Right lobe of liver (tissue), 6 donors: ENCODE results near the gene LAMC2. TPM values are rescaled to one million over a fixed set of nuclear protein-coding genes. Genes with fewer than 3 reads are reported as not detected.

ENCODE experiments used
- ATAC-seq, 4 donors: fragments of 200-7000 bp; cut with Tn5 transposase; one replicate each; pipeline ENCODE4 v1.9.1; 2020; ENCODE audit warnings: mild to moderate bottlenecking in 4 of 4, moderate library complexity in 4 of 4
- DNase-seq, 3 donors: peaks; one replicate each; pipeline ENCODE4 v3.0.0-alpha.2; 2020
- H3K27ac ChIP-seq, 3 donors: fragments of 200-600 bp; one replicate each; pipeline ENCODE4 v1.8.0; 2022
- H3K27me3 ChIP-seq, 2 donors: fragments of 200-600 bp; one replicate each; pipeline ENCODE4 v1.8.0; 2022
- H3K36me3 ChIP-seq, 4 donors: fragments of 200-600 bp; sonication (generic) in 1 of 4; one replicate each; pipeline versions ENCODE4 v1.5.1 to v1.8.0; 2017 to 2022; ENCODE audit warnings: control low read depth in 1 of 4
- H3K4me1 ChIP-seq, 4 donors: fragments of 200-600 bp; sonication (generic) in 1 of 4; one replicate each; pipeline versions ENCODE4 v1.5.1 to v1.8.0; 2017 to 2022; ENCODE audit warnings: control low read depth in 1 of 4
- H3K4me3 ChIP-seq, 3 donors: fragments of 200-600 bp; one replicate each; pipeline ENCODE4 v1.8.0; 2022
- H3K9me3 ChIP-seq, 4 donors: fragments of 200-600 bp; sonication (generic) in 1 of 4; one replicate each; pipeline versions ENCODE4 v1.5.1 to v1.8.0; 2017 to 2022; ENCODE audit warnings: control low read depth in 1 of 4
- CTCF ChIP-seq, 4 donors: fragments of 200-600 bp in 3 of 4; fragments of 450-650 bp in 1 of 4; IDR thresholded peaks; one replicate each; pipeline versions ENCODE4 v1.5.1 to v1.8.0; 2016 to 2022; ENCODE audit warnings: antibody characterized with exemption in 4 of 4, mild to moderate bottlenecking in 2 of 4
- POLR2A ChIP-seq: fragments of 450-650 bp; IDR thresholded peaks from one replicate; pipeline ENCODE4 v1.6.1; 2017; ENCODE audit warnings: antibody characterized with exemption, mild to moderate bottlenecking
- WGBS: methylation state at CpG from one replicate; pipeline ENCODE4 v1.1.6; 2018; ENCODE audit warnings: low coverage, low lambda C conversion rate; ENCODE audit not compliant: insufficient coverage; ENCODE audit errors: missing lambda C conversion rate; 5-methylcytosine and 5-hydroxymethylcytosine counted together
- intact Hi-C, 2 donors: fragments of 100-400 bp; cut with DNase I; formaldehyde crosslinking; loops; one replicate each; pipeline versions ENCODE4 v1.11.2 to v1.14.1; 2022
- total RNA-seq, 6 experiments: library from RNA; depleted of rRNA in 2 of 6; stranded (reverse); fragments of >200 nt in 2 of 6; fragmentation: NEBNext Ultra II Directional in 3 of 6; extraction: Animal tissue kit (Norgen Biotek cat#: 25700) in 3 of 6; gene quantifications; one replicate each; pipeline versions ENCODE4 v1.1.0 to v1.2.4, GENCODE V29; 2016 to 2023
- donor health status: DM: no; HTN: yes; CAD: no.
- donor health status: DM: no; HTN: no; CAD: no.
- donor health status: DM: no; HTN: no; CAD: no.
- donor health status: DM: no; HTN: yes; CAD: no.
- donor health status: DM: no; HTN: yes; CAD: no.

Gene LAMC2
- total RNA-seq, 6 experiments from 2014 or later: 0.17 to 1.5 (median 0.49) TPM

GRCh38 chr1:183285746-183286145, 99.7 kb downstream of the LAMC2 start:
- Histone ChIP-seq H3K4me3 (no peak overlapping the region), H3K27me3 (no peaks in the 10 kb centered on the region), H3K4me1 (no peaks in the 10 kb centered on the region), H3K36me3 (no peaks in the 10 kb centered on the region), H3K27ac (no peak overlapping the region), H3K9me3 (no peaks in the 10 kb centered on the region)
- ATAC-seq: no peak
- no peak for DNase-seq
- intact Hi-C loops: no loop called here
- WGBS: 60% methylated on average over 4 of the region's 4 CpGs
- no peak for TF ChIP-seq POLR2A
- no peak for TF ChIP-seq CTCF (IDR thresholded peaks at IDR 0.05)

GRCh38 chr1:183287191-183287675, 101.2 kb downstream of the LAMC2 start:
- intact Hi-C loops: no loop called here
- H3K4me3 ChIP-seq: no peak overlapping the region
- ATAC-seq: peak; percentile 30 to 47 (median 42)
- WGBS: 68% methylated on average over 3 of the region's 5 CpGs
- no peak for TF ChIP-seq POLR2A
- no peak for TF ChIP-seq CTCF (IDR thresholded peaks at IDR 0.05)
- H3K4me1 ChIP-seq: no peaks in the 10 kb centered on the region
- no peaks in the 10 kb centered on the region for H3K36me3 ChIP-seq
- no peaks in the 10 kb centered on the region for H3K9me3 ChIP-seq
- no peak for DNase-seq
- no peaks in the 10 kb centered on the region for H3K27me3 ChIP-seq
- H3K27ac ChIP-seq: no peak overlapping the region

GRCh38 chr1:183288583-183288982, 102.5 kb downstream of the LAMC2 start:
- Histone ChIP-seq H3K27ac (no peak overlapping the region), H3K27me3 (no peaks in the 10 kb centered on the region), H3K4me1 (no peaks in the 10 kb centered on the region), H3K4me3 (no peak overlapping the region), H3K36me3 (no peaks in the 10 kb centered on the region), H3K9me3 (no peaks in the 10 kb centered on the region)
- TF ChIP-seq CTCF (IDR thresholded peaks at IDR 0.05) (no peak), POLR2A (no peak)
- 94% methylated on average over 2 of the region's 2 CpGs for WGBS
- no peak for DNase-seq
- no peak for ATAC-seq
- intact Hi-C loops: no loop called here

- no peak overlapping the region for H3K27ac ChIP-seq
- ATAC-seq (no peak), DNase-seq (no peak)
- H3K9me3 ChIP-seq: no peaks in the 10 kb centered on the region
- H3K36me3 ChIP-seq: no peaks in the 10 kb centered on the region
- no peak overlapping the region for H3K4me3 ChIP-seq
- no peaks in the 10 kb centered on the region for H3K4me1 ChIP-seq
- TF ChIP-seq POLR2A (no peak), CTCF (IDR thresholded peaks at IDR 0.05) (no peak)
- WGBS: no CpG with 5 or more reads among the region's 9 CpGs
- no peaks in the 10 kb centered on the region for H3K27me3 ChIP-seq
- intact Hi-C loops: no loop called here
These were observed 103.0 kb downstream of the LAMC2 start for GRCh38 chr1:183289051-183289496.

GRCh38 chr1:183290628-183291027, 104.6 kb downstream of the LAMC2 start:
- Histone ChIP-seq H3K27ac (no peak overlapping the region), H3K4me1 (no peaks in the 10 kb centered on the region), H3K4me3 (no peak overlapping the region), H3K36me3 (no peaks in the 10 kb centered on the region), H3K27me3 (no peaks in the 10 kb centered on the region), H3K9me3 (no peaks in the 10 kb centered on the region)
- no CpG with 5 or more reads among the region's 6 CpGs for WGBS
- ATAC-seq (no peak), DNase-seq (no peak)
- TF ChIP-seq CTCF (IDR thresholded peaks at IDR 0.05): no peak
- no peak for TF ChIP-seq POLR2A
- intact Hi-C loops: no loop called here
